Spleen (tissue), 11 donors: ENCODE results near the gene GKN1. TPM values are rescaled to one million over a fixed set of nuclear protein-coding genes. Genes with fewer than 3 reads are reported as not detected.

Experiments
- DNase-seq: peaks from one replicate; pipeline ENCODE4 v3.0.0-alpha.2; 2020
- H3K27ac ChIP-seq, 8 donors: fragments of 200-600 bp; sonication (generic) in 7 of 8; 1 replicate in 4 of 8; 2 replicates in 4 of 8; pipeline versions ENCODE4 v1.5.0 to v1.8.0; 2016 to 2021; ENCODE audit warnings: inconsistent platforms in 4 of 8, mild to moderate bottlenecking in 4 of 8, moderate library complexity in 1 of 8
- H3K27me3 ChIP-seq, 7 donors: fragments of 200-600 bp; sonication (generic) in 6 of 7; replicated peaks in 1 of 7; 1 replicate in 4 of 7; 2 replicates in 3 of 7; pipeline versions ENCODE4 v1.5.0 to v1.8.0; 2016 to 2021; ENCODE audit warnings: inconsistent platforms in 3 of 7, mild to moderate bottlenecking in 1 of 7
- H3K36me3 ChIP-seq, 6 donors: fragments of 200-600 bp; sonication (generic) in 5 of 6; 1 replicate in 4 of 6; 2 replicates in 2 of 6; pipeline versions ENCODE4 v1.5.0 to v1.8.0; 2016 to 2021; ENCODE audit warnings: inconsistent platforms in 2 of 6
- H3K4me1 ChIP-seq, 6 donors: fragments of 200-600 bp; sonication (generic) in 5 of 6; 1 replicate in 3 of 6; 2 replicates in 3 of 6; pipeline versions ENCODE4 v1.5.0 to v1.8.0; 2016 to 2021; ENCODE audit warnings: inconsistent platforms in 3 of 6
- H3K4me3 ChIP-seq, 8 donors: fragments of 200-600 bp; sonication (generic) in 7 of 8; 1 replicate in 4 of 8; 2 replicates in 4 of 8; pipeline versions ENCODE4 v1.5.0 to v1.8.0; 2016 to 2021; ENCODE audit warnings: inconsistent platforms in 4 of 8, mild to moderate bottlenecking in 4 of 8, moderate library complexity in 2 of 8
- H3K9me3 ChIP-seq, 8 donors: fragments of 200-600 bp; sonication (generic) in 7 of 8; 1 replicate in 4 of 8; 2 replicates in 4 of 8; pipeline versions ENCODE4 v1.5.0 to v1.8.0; 2016 to 2021; ENCODE audit warnings: inconsistent platforms in 4 of 8
- POLR2A ChIP-seq, 3 donors: fragments of 450-650 bp; IDR thresholded peaks; one replicate each; pipeline ENCODE4 v1.5.1; 2017; ENCODE audit warnings: antibody characterized with exemption in 3 of 3, mild to moderate bottlenecking in 1 of 3
- POLR2AphosphoS5 ChIP-seq, 3 donors: sonication (generic); formaldehyde crosslinking; IDR thresholded peaks; one replicate each; pipeline ENCODE4 v1.5.1; 2017; ENCODE audit warnings: antibody characterized with exemption in 3 of 3
- WGBS, 5 donors: extraction: QIAGEN DNeasy Blood & Tissue Kit in 3 of 5; methylation state at CpG; one replicate each; pipeline versions ENCODE4 v1.1.5 to v1.1.7; 2013 to 2018; 5-methylcytosine and 5-hydroxymethylcytosine counted together
- intact Hi-C: fragments of 100-400 bp; cut with DNase I; formaldehyde crosslinking; loops from one replicate; pipeline ENCODE4 v1.15.0; 2023; ENCODE audit warnings: low total_unique reads
- polyA plus RNA-seq, 3 donors: library from polyadenylated mRNA; stranded (reverse); fragments of 200-250 nt; gene quantifications; one replicate each; pipeline ENCODE4 v1.2.1, GENCODE V29; 2013
- total RNA-seq, 7 donors: library from RNA; depleted of rRNA in 3 of 7; stranded (reverse); fragments of >200 nt in 3 of 7; fragmentation: NEBNext Ultra II Directional in 4 of 7; extraction: Animal tissue kit (Norgen Biotek cat#: 25700) in 4 of 7; gene quantifications; one replicate each; pipeline versions ENCODE4 v1.1.0 to v1.2.1, GENCODE V29; 2016 to 2021
- TF ChIP-seq, protein P1 (sequence below), 11 experiments: fragments of 200-600 bp in 7 of 11; fragments of 450-650 bp in 4 of 11; sonication (generic) in 4 of 11; IDR thresholded peaks in 8 of 11; conservative IDR thresholded peaks in 3 of 11; 1 replicate in 7 of 11; 2 replicates in 4 of 11; pipeline versions ENCODE4 v1.4.0 to v1.8.0; 2016 to 2021; ENCODE audit warnings: antibody characterized with exemption in 11 of 11, inconsistent platforms in 4 of 11, mild to moderate bottlenecking in 1 of 11
- donor health status: healthy with polysubstance abuse.
- donor health status: DM: no; HTN: no; CAD: no; lungs with moderate emphysema.
- donor health status: DM: no; HTN: no; CAD: no.
- donor health status: Bipolar disorder and iron deficiency.
- donor health status: healthy.
- donor health status: DM: no; HTN: no; CAD: no.
- donor health status: DM: yes; HTN: yes; CAD: no.

GKN1 gene
- total and polyA plus RNA-seq, 10 donors, result 0.28 TPM; not detected in 9

DNA sequence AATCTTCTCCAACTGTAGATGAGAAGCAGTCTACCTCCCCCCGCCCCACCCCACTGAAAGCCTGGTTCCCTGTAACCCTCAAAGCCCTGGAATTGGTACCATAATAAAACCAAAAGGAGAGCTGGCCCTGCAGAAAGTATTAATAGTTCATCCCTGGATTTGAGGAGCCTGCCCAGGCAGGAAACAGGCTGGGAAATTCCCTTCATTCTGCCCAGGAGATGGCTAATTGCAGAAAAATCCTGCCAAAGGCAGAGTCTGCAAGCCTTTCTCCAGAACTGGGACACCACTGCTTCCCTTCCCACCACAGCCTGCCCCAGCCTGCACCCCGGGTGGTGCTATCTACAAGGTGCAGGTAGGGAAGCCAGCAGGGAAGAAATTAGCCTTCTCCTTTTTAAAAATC, 38.0 kb upstream of the GKN1 start:
- Histone ChIP-seq H3K4me1 (peaks cover 0 to 11% (median 3%) of the 10 kb centered on the region in 6 donors), H3K9me3 (peaks cover 0 to 4% (median 0%) of the 10 kb centered on the region in 8 donors), H3K36me3 (no peaks in the 10 kb centered on the region), H3K27me3 (no peaks in the 10 kb centered on the region), H3K27ac (no peak overlapping the region), H3K4me3 (no peak overlapping the region)
- intact Hi-C loops, result no loop called here
- TF ChIP-seq POLR2A (IDR thresholded peaks at IDR 0.05), result no peak
- TF ChIP-seq, protein P1, sequence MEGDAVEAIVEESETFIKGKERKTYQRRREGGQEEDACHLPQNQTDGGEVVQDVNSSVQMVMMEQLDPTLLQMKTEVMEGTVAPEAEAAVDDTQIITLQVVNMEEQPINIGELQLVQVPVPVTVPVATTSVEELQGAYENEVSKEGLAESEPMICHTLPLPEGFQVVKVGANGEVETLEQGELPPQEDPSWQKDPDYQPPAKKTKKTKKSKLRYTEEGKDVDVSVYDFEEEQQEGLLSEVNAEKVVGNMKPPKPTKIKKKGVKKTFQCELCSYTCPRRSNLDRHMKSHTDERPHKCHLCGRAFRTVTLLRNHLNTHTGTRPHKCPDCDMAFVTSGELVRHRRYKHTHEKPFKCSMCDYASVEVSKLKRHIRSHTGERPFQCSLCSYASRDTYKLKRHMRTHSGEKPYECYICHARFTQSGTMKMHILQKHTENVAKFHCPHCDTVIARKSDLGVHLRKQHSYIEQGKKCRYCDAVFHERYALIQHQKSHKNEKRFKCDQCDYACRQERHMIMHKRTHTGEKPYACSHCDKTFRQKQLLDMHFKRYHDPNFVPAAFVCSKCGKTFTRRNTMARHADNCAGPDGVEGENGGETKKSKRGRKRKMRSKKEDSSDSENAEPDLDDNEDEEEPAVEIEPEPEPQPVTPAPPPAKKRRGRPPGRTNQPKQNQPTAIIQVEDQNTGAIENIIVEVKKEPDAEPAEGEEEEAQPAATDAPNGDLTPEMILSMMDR (IDR thresholded peaks at IDR 0.05 in 8 of 11, conservative IDR thresholded peaks at IDR 0.05 in 3 of 11), result no peak
- TF ChIP-seq POLR2AphosphoS5 (IDR thresholded peaks at IDR 0.05), result no peak
- WGBS, 5 donors, result 51 to 76% (median 59%) methylated on average over 2 of the region's 2 CpGs
- no peak for DNase-seq

DNA sequence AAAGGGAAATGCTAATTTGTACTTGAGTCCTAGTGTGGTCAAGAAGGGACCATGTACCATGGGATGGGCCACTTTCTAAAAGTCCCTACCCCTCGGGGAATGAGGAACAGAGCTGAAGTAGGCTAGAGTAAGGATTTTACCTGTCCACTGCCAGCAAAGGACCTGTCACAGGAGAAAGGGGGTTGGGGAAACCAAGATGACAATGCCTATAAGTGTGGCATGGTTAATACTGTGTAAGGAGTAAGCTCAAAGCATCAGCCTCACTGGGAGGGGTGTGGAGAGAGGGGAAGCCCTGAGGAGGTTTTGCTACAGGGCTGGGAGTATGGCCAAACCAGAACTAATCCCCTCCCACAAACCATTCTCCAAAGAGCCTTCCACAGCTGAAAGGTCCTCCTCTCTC, 37.5 kb upstream of the GKN1 start:
- TF ChIP-seq, protein P1 (IDR thresholded peaks at IDR 0.05 in 8 of 11, conservative IDR thresholded peaks at IDR 0.05 in 3 of 11), result no peak
- TF ChIP-seq POLR2AphosphoS5 (IDR thresholded peaks at IDR 0.05) (no peak), POLR2A (IDR thresholded peaks at IDR 0.05) (no peak)
- H3K27ac ChIP-seq, result no peak overlapping the region
- H3K4me3 ChIP-seq, result no peak overlapping the region
- intact Hi-C loops, result no loop called here
- H3K4me1 ChIP-seq, result peaks cover 0 to 11% (median 3%) of the 10 kb centered on the region in 6 donors
- no peaks in the 10 kb centered on the region for H3K36me3 ChIP-seq
- DNase-seq, result no peak
- no peaks in the 10 kb centered on the region for H3K27me3 ChIP-seq
- WGBS, 5 donors, result 25 to 77% (median 65%) methylated on average over 1 of the region's 1 CpG
- peaks cover 0 to 4% (median 0%) of the 10 kb centered on the region in 8 donors for H3K9me3 ChIP-seq

DNA sequence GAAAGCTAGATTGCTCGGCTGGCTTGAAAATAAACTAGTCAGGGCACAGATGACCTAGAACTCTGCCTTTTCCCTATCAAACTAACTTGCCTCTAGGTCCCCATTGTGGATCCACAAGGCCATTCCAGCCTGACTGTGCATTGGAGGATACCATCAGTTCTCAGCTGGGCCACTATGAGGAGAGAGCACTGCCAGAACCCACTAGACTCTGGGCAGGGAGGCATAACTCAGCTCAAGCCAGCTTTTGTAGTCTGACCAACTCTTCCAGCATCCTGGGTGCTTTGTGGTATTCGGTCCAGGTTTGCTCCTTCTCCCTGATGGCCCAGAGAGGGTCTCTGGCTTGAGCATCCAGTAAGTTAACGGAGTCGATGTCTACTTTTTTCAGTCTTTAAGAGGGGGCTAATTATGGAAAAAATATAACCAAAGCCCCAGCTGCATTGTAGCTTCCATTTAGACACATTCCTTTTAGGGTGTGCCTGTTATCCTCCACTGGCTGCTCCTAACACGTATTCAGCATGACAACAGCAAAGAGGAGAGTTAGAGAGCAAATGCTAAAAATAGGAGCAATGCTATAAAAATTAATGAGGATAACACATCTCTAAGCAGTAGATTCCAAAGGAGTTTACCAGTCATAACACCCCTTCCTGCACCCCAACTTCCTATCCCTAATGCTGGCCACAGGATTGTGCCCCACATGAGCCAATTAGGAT, 36.9 kb upstream of the GKN1 start:
- peaks cover 0 to 11% (median 3%) of the 10 kb centered on the region in 6 donors for H3K4me1 ChIP-seq
- H3K36me3 ChIP-seq, result no peaks in the 10 kb centered on the region
- WGBS, 5 donors, result 83 to 90% (median 88%) methylated on average over 5 of the region's 5 CpGs
- H3K4me3 ChIP-seq, result no peak overlapping the region
- intact Hi-C loops, result no loop called here
- TF ChIP-seq POLR2A (IDR thresholded peaks at IDR 0.05), result no peak
- no peak for TF ChIP-seq POLR2AphosphoS5 (IDR thresholded peaks at IDR 0.05)
- TF ChIP-seq, protein P1 (IDR thresholded peaks at IDR 0.05 in 8 of 11, conservative IDR thresholded peaks at IDR 0.05 in 3 of 11), result no peak
- H3K27me3 ChIP-seq, result peaks cover 0 to 2% (median 0%) of the 10 kb centered on the region in 7 donors
- DNase-seq, result no peak
- peaks cover 0 to 4% (median 0%) of the 10 kb centered on the region in 8 donors for H3K9me3 ChIP-seq
- no peak overlapping the region for H3K27ac ChIP-seq

DNA sequence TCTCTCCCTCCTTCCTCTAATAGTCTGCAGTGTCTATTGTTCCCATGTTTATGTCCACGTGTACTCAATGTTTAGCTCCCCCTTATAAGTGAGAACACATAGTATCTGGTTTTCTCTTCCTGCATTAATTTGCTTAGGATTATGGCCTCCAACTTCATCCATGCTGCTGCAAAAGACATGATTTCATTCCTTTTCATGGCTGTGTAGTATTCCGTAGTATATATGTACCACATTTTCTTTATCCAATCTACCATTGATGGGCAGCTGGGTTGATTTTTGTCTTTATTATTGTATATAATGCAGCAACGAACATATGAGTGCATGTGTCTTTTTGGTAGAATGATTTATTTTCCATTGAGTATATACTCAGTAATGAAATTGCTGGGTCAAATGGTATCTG, 35.5 kb upstream of the GKN1 start:
- WGBS, 5 donors, result 89 to 98% (median 94%) methylated on average over 3 of the region's 3 CpGs
- intact Hi-C loops, result no loop called here

More for the DNA sequence above, 35.5 kb upstream of the GKN1 start:
- H3K9me3 ChIP-seq, result peaks cover 0 to 4% (median 0%) of the 10 kb centered on the region in 8 donors
- H3K4me3 ChIP-seq, result no peak overlapping the region
- peaks cover 0 to 14% (median 0%) of the 10 kb centered on the region in 7 donors for H3K27me3 ChIP-seq
- H3K36me3 ChIP-seq, result no peaks in the 10 kb centered on the region
- H3K27ac ChIP-seq, result no peak overlapping the region
- DNase-seq, result no peak
- TF ChIP-seq POLR2AphosphoS5 (IDR thresholded peaks at IDR 0.05) (no peak), POLR2A (IDR thresholded peaks at IDR 0.05) (no peak)
- peaks cover 0 to 18% (median 6%) of the 10 kb centered on the region in 6 donors for H3K4me1 ChIP-seq
